Measurements from ENCODE around the gene ORM1. TPM values are rescaled to one million over a fixed set of nuclear protein-coding genes. Genes with fewer than 3 reads are reported as not detected.

ORM1 gene
- total RNA-seq, 1 experiment from 2014 or later = 27.5 TPM

- Histone ChIP-seq H3K36me3 (ENCODE audit: control insufficient read depth, insufficient read depth, low read length) (peaks cover 3% of the 10 kb centered on the region), H3K4me1 (peaks cover 14% of the 10 kb centered on the region), H3K4me3 (ENCODE audit: low read depth, low read length) (no peak overlapping the region), H3K27me3 (replicated peaks; ENCODE audit: control insufficient read depth, insufficient read depth, low read length) (no peaks in the 10 kb centered on the region), H3K9me3 (no peaks in the 10 kb centered on the region)
- Mint-ChIP-seq H3K9me3 (ENCODE audit: unreplicated experiment) (no peaks in the 10 kb centered on the region), H3K4me1 (ENCODE audit: low read depth, unreplicated experiment) (peaks cover 7% of the 10 kb centered on the region), H3K27me3 (ENCODE audit: insufficient read depth, unreplicated experiment) (no peaks in the 10 kb centered on the region), H3K4me3 (ENCODE audit: unreplicated experiment) (no peak overlapping the region), H3K27ac (ENCODE audit: unreplicated experiment) (peak overlapping the region; percentile 49), H3K36me3 (ENCODE audit: insufficient read depth, unreplicated experiment) (peaks cover 17% of the 10 kb centered on the region)
- ChIA-PET POLR2A (no interaction called here), CTCF (interaction anchor here (1.2 to 6.5 kb wide), 3 partner anchors 49 to 205 kb away, joined by 4 to 84 read pairs (median 16); no protein-coding TSS in a partner anchor)
- TF ChIP-seq, protein P1, sequence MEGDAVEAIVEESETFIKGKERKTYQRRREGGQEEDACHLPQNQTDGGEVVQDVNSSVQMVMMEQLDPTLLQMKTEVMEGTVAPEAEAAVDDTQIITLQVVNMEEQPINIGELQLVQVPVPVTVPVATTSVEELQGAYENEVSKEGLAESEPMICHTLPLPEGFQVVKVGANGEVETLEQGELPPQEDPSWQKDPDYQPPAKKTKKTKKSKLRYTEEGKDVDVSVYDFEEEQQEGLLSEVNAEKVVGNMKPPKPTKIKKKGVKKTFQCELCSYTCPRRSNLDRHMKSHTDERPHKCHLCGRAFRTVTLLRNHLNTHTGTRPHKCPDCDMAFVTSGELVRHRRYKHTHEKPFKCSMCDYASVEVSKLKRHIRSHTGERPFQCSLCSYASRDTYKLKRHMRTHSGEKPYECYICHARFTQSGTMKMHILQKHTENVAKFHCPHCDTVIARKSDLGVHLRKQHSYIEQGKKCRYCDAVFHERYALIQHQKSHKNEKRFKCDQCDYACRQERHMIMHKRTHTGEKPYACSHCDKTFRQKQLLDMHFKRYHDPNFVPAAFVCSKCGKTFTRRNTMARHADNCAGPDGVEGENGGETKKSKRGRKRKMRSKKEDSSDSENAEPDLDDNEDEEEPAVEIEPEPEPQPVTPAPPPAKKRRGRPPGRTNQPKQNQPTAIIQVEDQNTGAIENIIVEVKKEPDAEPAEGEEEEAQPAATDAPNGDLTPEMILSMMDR (IDR thresholded peaks at IDR 0.05; ENCODE audit: insufficient read depth in 1 of 2, low read depth in 1 of 2, low read length in 1 of 2, severe bottlenecking in 1 of 2, unreplicated experiment in 1 of 2) = no peak
- DNase-seq = no peak
- intact Hi-C loops (cut with micrococcal nuclease; ENCODE audit: unreplicated experiment) = no loop called here
- BruUV-seq (replicated peaks) = no TSS peak
Observed at GRCh38 chr9:114287763-114288192, 35.1 kb upstream of the ORM1 start.

- intact Hi-C loops (cut with micrococcal nuclease; ENCODE audit: unreplicated experiment) = no loop called here
- Mint-ChIP-seq H3K9me3 (ENCODE audit: unreplicated experiment) (peaks cover 7% of the 10 kb centered on the region), H3K4me1 (ENCODE audit: low read depth, unreplicated experiment) (peaks cover 7% of the 10 kb centered on the region), H3K27me3 (ENCODE audit: insufficient read depth, unreplicated experiment) (no peaks in the 10 kb centered on the region), H3K36me3 (ENCODE audit: insufficient read depth, unreplicated experiment) (peaks cover 24% of the 10 kb centered on the region), H3K27ac (ENCODE audit: unreplicated experiment) (peak overlapping the region; percentile 49), H3K4me3 (ENCODE audit: unreplicated experiment) (no peak overlapping the region)
- no peaks in the 10 kb centered on the region for H3K9me3 ChIP-seq
- BruUV-seq (replicated peaks) = no TSS peak
- H3K27me3 ChIP-seq (replicated peaks; ENCODE audit: control insufficient read depth, insufficient read depth, low read length) = no peaks in the 10 kb centered on the region
- peaks cover 3% of the 10 kb centered on the region for H3K36me3 ChIP-seq (ENCODE audit: control insufficient read depth, insufficient read depth, low read length)
- H3K4me3 ChIP-seq (ENCODE audit: low read depth, low read length) = no peak overlapping the region
- DNase-seq = peak; percentile 51 to 64
- ChIA-PET CTCF (interaction anchor here (0.6 to 6.5 kb wide), 4 partner anchors 50 to 633 kb away, joined by 3 to 84 read pairs (median 10); no protein-coding TSS in a partner anchor), POLR2A (no interaction called here)
- TF ChIP-seq, protein P1 (IDR thresholded peaks at IDR 0.05; ENCODE audit: insufficient read depth in 1 of 2, low read depth in 1 of 2, low read length in 1 of 2, severe bottlenecking in 1 of 2, unreplicated experiment in 1 of 2) = no peak
- H3K4me1 ChIP-seq = peaks cover 14% of the 10 kb centered on the region
Observed at GRCh38 chr9:114288193-114289091, 34.5 kb upstream of the ORM1 start.

DNA sequence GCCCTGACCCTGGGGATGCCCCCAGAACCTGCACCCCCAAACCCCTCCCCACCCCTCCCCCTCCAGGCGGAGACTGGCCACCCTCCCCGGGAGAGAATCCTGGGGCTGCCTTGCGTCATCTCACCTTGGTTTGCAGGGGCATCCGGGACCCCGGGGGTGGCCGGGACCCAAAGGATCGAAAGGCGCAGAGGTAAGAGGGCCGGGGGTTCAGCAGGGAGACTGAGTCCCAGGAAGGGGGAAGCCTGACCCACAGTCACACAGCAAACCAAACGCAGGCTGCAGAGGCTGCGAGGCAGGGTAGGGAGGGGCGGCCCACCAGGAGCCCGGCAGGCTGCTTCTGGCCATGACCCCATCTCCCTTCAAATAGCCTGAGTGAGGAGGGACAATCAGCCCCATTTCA is 33.8 kb upstream of the ORM1 start:
- ChIA-PET POLR2A (interaction anchor here (0.7 kb wide), 1 partner anchor 517 kb away, joined by 3 read pairs; no protein-coding TSS in a partner anchor), CTCF (interaction anchor here (2.3 to 6.5 kb wide), 2 partner anchors 180 to 207 kb away, joined by 16 to 84 read pairs; no protein-coding TSS in a partner anchor)
- Mint-ChIP-seq H3K36me3 (ENCODE audit: insufficient read depth, unreplicated experiment) (peaks cover 24% of the 10 kb centered on the region), H3K4me1 (ENCODE audit: low read depth, unreplicated experiment) (peaks cover 7% of the 10 kb centered on the region), H3K27me3 (ENCODE audit: insufficient read depth, unreplicated experiment) (no peaks in the 10 kb centered on the region), H3K4me3 (ENCODE audit: unreplicated experiment) (no peak overlapping the region), H3K27ac (ENCODE audit: unreplicated experiment) (no peak overlapping the region), H3K9me3 (ENCODE audit: unreplicated experiment) (peaks cover 10% of the 10 kb centered on the region)
- intact Hi-C loops (cut with micrococcal nuclease; ENCODE audit: unreplicated experiment) = no loop called here
- Histone ChIP-seq H3K36me3 (ENCODE audit: control insufficient read depth, insufficient read depth, low read length) (peaks cover 3% of the 10 kb centered on the region), H3K9me3 (no peaks in the 10 kb centered on the region), H3K27me3 (replicated peaks; ENCODE audit: control insufficient read depth, insufficient read depth, low read length) (no peaks in the 10 kb centered on the region), H3K4me3 (ENCODE audit: low read depth, low read length) (no peak overlapping the region), H3K4me1 (peaks cover 14% of the 10 kb centered on the region)
- no peak for DNase-seq
- TF ChIP-seq, protein P1 (IDR thresholded peaks at IDR 0.05; ENCODE audit: insufficient read depth in 1 of 2, low read depth in 1 of 2, low read length in 1 of 2, severe bottlenecking in 1 of 2, unreplicated experiment in 1 of 2) = no peak
- BruUV-seq (replicated peaks) = no TSS peak

Measured in Caco-2 (cell line).